Liver (tissue), 9 donors: ENCODE data around the gene SNX3. TPM values are rescaled to one million over a fixed set of nuclear protein-coding genes. Genes with fewer than 3 reads are reported as not detected.

Source experiments
- DNase-seq: peaks from one replicate; pipeline ENCODE4 v3.0.0-alpha.2; 2017; ENCODE audit warnings: low spot score
- H3K27ac ChIP-seq, 2 donors: one replicate each; pipeline ENCODE4 v1.7.0; 2013; ENCODE audit warnings: inconsistent platforms in 2 of 2, low read length in 2 of 2, control low read depth in 1 of 2, low read depth in 1 of 2, mild to moderate bottlenecking in 1 of 2
- H3K27me3 ChIP-seq, 4 donors: one replicate each; pipeline versions ENCODE4 v1.6.1 to v1.7.0; 2013; ENCODE audit warnings: low read length in 3 of 4, inconsistent platforms in 1 of 4, mild to moderate bottlenecking in 1 of 4, moderate library complexity in 1 of 4; ENCODE audit not compliant: control insufficient read depth in 4 of 4, insufficient read depth in 4 of 4
- H3K36me3 ChIP-seq, 4 donors: one replicate each; pipeline versions ENCODE4 v1.6.1 to v1.7.0; 2013; ENCODE audit warnings: low read length in 3 of 4, mild to moderate bottlenecking in 3 of 4, low read depth in 1 of 4, moderate library complexity in 1 of 4; ENCODE audit not compliant: control insufficient read depth in 4 of 4, insufficient read depth in 3 of 4
- H3K4me1 ChIP-seq, 4 donors: one replicate each; pipeline versions ENCODE4 v1.6.1 to v1.7.0; 2013; ENCODE audit warnings: low read length in 3 of 4, mild to moderate bottlenecking in 3 of 4, moderate library complexity in 1 of 4; ENCODE audit not compliant: control insufficient read depth in 4 of 4, insufficient read depth in 4 of 4
- H3K4me3 ChIP-seq, 3 donors: one replicate each; pipeline versions ENCODE4 v1.6.1 to v1.7.0; 2013; ENCODE audit warnings: low read length in 3 of 3, control low read depth in 1 of 3, low read depth in 1 of 3, mild to moderate bottlenecking in 1 of 3
- H3K9ac ChIP-seq, 2 donors: one replicate each; pipeline ENCODE4 v1.7.0; 2013; ENCODE audit warnings: low read length in 2 of 2, mild to moderate bottlenecking in 2 of 2, moderate library complexity in 2 of 2, control low read depth in 1 of 2, low read depth in 1 of 2
- H3K9me3 ChIP-seq, 4 donors: one replicate each; pipeline versions ENCODE4 v1.6.1 to v1.7.0; 2013; ENCODE audit warnings: low read length in 3 of 4; ENCODE audit not compliant: control insufficient read depth in 4 of 4
- CTCF ChIP-seq: fragments of 150-350 bp; IDR thresholded peaks from 2 replicates; pipeline ENCODE4 v1.5.1; 2017; ENCODE audit warnings: improper control_type of control experiment, low read depth, low read length; ENCODE audit not compliant: missing input control
- EGR1 ChIP-seq, 2 donors: IDR thresholded peaks; 2 replicates each; pipeline ENCODE4 v1.6.1; 2016 to 2018; ENCODE audit warnings: antibody characterized with exemption in 2 of 2, low read depth in 2 of 2
- FOXA1 ChIP-seq: IDR thresholded peaks from 2 replicates; pipeline ENCODE4 v1.6.1; 2016; ENCODE audit warnings: antibody characterized with exemption
- GABPA ChIP-seq, 2 donors: IDR thresholded peaks in 1 of 2; conservative IDR thresholded peaks in 1 of 2; 2 replicates each; pipeline ENCODE4 v1.6.1; 2016; ENCODE audit warnings: antibody characterized with exemption in 2 of 2, mild to moderate bottlenecking in 1 of 2, moderate library complexity in 1 of 2
- HNF4A ChIP-seq, 2 donors: conservative IDR thresholded peaks; 2 replicates each; pipeline ENCODE4 v1.6.1; 2016; ENCODE audit warnings: antibody characterized with exemption in 2 of 2, mild to moderate bottlenecking in 2 of 2
- HNF4G ChIP-seq: IDR thresholded peaks from 2 replicates; pipeline ENCODE4 v1.6.1; 2016; ENCODE audit warnings: antibody characterized with exemption
- JUND ChIP-seq, 2 donors: IDR thresholded peaks; 2 replicates each; pipeline ENCODE4 v1.6.1; 2016; ENCODE audit warnings: antibody characterized with exemption in 2 of 2
- MAX ChIP-seq: IDR thresholded peaks from 2 replicates; pipeline ENCODE4 v1.6.1; 2016; ENCODE audit warnings: antibody characterized with exemption
- REST ChIP-seq: IDR thresholded peaks from 2 replicates; pipeline ENCODE4 v1.6.1; 2016; ENCODE audit warnings: antibody characterized with exemption, mild to moderate bottlenecking
- RXRA ChIP-seq, 2 donors: IDR thresholded peaks; 2 replicates each; pipeline ENCODE4 v1.6.1; 2017 to 2018; ENCODE audit warnings: antibody characterized with exemption in 2 of 2, mild to moderate bottlenecking in 1 of 2
- SP1 ChIP-seq: IDR thresholded peaks from 2 replicates; pipeline ENCODE4 v1.6.1; 2018; ENCODE audit warnings: antibody characterized with exemption, mild to moderate bottlenecking
- TAF1 ChIP-seq: conservative IDR thresholded peaks from 2 replicates; pipeline ENCODE4 v1.6.1; 2016; ENCODE audit warnings: antibody characterized with exemption, mild to moderate bottlenecking
- YY1 ChIP-seq: IDR thresholded peaks from 2 replicates; pipeline ENCODE4 v1.6.1; 2016; ENCODE audit warnings: antibody characterized with exemption, mild to moderate bottlenecking
- WGBS: extraction: QIAGEN DNeasy Blood & Tissue Kit; methylation state at CpG from one replicate; pipeline ENCODE4 v1.1.7; 2013; 5-methylcytosine and 5-hydroxymethylcytosine counted together
- polyA plus RNA-seq, 2 donors: library from polyadenylated mRNA; stranded (reverse) in 1 of 2; unstranded in 1 of 2; fragments of 200-250 nt in 1 of 2; fragments of >200 nt in 1 of 2; fragmentation: Nextera tagmentation in 1 of 2; extraction: Ambion mirVana in 1 of 2; gene quantifications; one replicate each; pipeline versions ENCODE4 v1.2.1 to v1.2.3, GENCODE V29; 2013 to 2015
- total RNA-seq, 2 donors: library from RNA; depleted of rRNA; stranded (reverse); fragments of >200 nt; gene quantifications; one replicate each; pipeline ENCODE4 v1.2.3, GENCODE V29; 2014
- TF ChIP-seq, protein P1 (sequence below): IDR thresholded peaks from 2 replicates; pipeline ENCODE4 v1.6.1; 2016; ENCODE audit warnings: antibody characterized with exemption
- donor health status: healthy.
- donor health status: healthy.
- donor health status: healthy.
- donor health status: healthy.
- donor health status: healthy.

The SNX3 gene
- total and polyA plus RNA-seq, 4 donors, result 67.9 to 161 (median 111) TPM

GRCh38 chr6:108242721-108243120, 18.1 kb downstream of the SNX3 start (continued):
- TF ChIP-seq CTCF (no peak), GABPA (IDR thresholded peaks at IDR 0.05 in 1 of 2, conservative IDR thresholded peaks at IDR 0.05 in 1 of 2) (no peak), RXRA (IDR thresholded peaks at IDR 0.05) (no peak), TAF1 (no peak), HNF4A (conservative IDR thresholded peaks at IDR 0.05) (no peak), MAX (no peak), YY1 (no peak), EGR1 (IDR thresholded peaks at IDR 0.05; ENCODE audit: low read depth in 2 of 2) (no peak), HNF4G (no peak), FOXA1 (no peak), JUND (IDR thresholded peaks at IDR 0.05) (no peak)
- TF ChIP-seq, protein P1, sequence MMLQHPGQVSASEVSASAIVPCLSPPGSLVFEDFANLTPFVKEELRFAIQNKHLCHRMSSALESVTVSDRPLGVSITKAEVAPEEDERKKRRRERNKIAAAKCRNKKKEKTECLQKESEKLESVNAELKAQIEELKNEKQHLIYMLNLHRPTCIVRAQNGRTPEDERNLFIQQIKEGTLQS, result no peak

DNA sequence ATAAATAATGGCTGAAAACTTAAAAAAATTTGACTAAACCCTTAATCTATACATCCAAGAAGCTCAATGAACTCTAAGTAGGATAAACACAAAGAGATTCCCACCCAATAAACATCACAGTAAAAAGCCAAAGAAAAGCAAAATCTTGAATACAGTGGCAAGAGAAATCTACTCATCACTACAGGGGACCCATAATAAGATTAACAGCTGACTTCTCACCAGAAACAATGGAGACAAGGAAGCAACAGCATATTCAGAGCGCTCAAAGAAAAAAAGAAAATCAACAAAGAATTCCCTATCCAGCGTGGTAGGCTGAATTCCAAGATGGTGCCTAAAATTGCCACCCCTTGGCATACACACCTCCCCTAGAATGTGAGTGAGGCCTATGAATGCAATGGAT, 18.6 kb downstream of the SNX3 start:
- no peak for DNase-seq
- 98% methylated on average over 2 of the region's 2 CpGs for WGBS
- no peaks in the 10 kb centered on the region for H3K27me3 ChIP-seq
- H3K4me1 ChIP-seq, result no peaks in the 10 kb centered on the region
- no peak overlapping the region for H3K9ac ChIP-seq
- no peak overlapping the region for H3K27ac ChIP-seq
- no peak overlapping the region for H3K4me3 ChIP-seq
- H3K9me3 ChIP-seq, result peaks cover 0 to 2% (median 0%) of the 10 kb centered on the region in 4 donors
- TF ChIP-seq HNF4A (conservative IDR thresholded peaks at IDR 0.05) (no peak), REST (no peak), EGR1 (IDR thresholded peaks at IDR 0.05; ENCODE audit: low read depth in 2 of 2) (no peak), SP1 (no peak), YY1 (no peak), JUND (IDR thresholded peaks at IDR 0.05) (no peak), GABPA (IDR thresholded peaks at IDR 0.05 in 1 of 2, conservative IDR thresholded peaks at IDR 0.05 in 1 of 2) (no peak), HNF4G (no peak), FOXA1 (no peak), MAX (no peak), CTCF (no peak), RXRA (IDR thresholded peaks at IDR 0.05) (no peak)
- peaks cover 0 to 4% (median 0%) of the 10 kb centered on the region in 4 donors for H3K36me3 ChIP-seq
